ELF-1 (cell line): ENCODE measurements around the gene ANKS1B.

Experiments used
- DNase-seq: peaks from one replicate; pipeline ENCODE4 v3.0.0-alpha.2; 2016; ENCODE audit warnings: low read depth, low spot score

ANKS1B gene

GRCh38 chr12:99201906-99202645 lies 782.7 kb downstream of the ANKS1B start:
- DNase-seq, result no peak

DNA sequence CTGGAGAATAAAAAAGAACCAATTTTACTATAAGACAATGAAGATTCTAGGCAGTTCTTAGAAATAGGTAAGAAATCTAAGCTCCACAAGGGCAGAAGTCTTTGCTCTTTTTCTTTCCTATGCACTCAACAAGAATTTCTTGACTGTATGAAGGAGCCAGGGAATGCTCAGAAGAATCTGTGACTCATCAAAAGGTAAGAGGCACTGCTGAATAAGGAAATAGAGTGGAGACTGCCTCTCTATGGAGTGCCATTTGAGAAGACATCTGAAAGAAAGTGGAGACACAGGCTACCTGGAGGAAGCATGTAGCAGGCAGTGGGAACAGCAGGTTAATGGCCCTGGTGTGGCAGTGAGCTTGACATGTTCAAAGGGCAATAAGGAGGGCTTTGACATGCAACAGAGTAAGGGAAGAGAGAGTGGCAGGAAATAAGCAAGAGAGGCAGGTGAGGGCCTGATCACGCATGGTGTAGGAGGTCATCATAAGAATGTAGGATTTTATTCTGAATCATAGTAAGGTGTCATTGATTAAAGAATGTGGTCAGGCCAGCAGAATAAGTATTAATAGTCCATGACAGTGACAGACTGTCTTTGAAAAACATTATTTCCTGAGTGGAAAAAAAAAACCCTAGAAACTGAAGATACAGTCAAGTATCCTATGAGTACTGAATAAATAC lies 783.9 kb downstream of the ANKS1B start:
- DNase-seq, result no peak

GRCh38 chr12:99195474-99195873 lies 789.3 kb downstream of the ANKS1B start:
- DNase-seq, result no peak

- DNase-seq, result no peak
Observed at GRCh38 chr12:99192489-99192888, 792.2 kb downstream of the ANKS1B start.

DNA sequence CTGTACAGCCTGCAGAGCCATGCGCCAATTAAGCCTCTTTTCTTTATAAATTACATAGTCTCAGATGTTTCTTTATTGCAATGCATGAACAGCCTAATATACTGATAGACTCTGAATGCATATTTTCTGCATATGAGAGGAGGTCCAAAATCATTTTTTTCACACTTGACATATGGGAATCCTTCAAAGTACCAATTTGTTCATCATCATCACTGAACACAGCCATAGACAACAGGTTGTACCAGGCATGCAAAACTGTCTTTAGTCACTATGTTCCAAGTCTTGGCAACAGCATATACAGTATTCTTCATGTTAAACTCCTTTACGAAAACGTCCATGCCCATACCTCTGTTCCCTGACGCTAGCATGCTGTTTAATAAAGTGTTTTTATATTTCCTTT lies 807.9 kb downstream of the ANKS1B start:
- no peak for DNase-seq

GRCh38 chr12:99170461-99170860 lies 814.3 kb downstream of the ANKS1B start:
- no peak for DNase-seq

DNA sequence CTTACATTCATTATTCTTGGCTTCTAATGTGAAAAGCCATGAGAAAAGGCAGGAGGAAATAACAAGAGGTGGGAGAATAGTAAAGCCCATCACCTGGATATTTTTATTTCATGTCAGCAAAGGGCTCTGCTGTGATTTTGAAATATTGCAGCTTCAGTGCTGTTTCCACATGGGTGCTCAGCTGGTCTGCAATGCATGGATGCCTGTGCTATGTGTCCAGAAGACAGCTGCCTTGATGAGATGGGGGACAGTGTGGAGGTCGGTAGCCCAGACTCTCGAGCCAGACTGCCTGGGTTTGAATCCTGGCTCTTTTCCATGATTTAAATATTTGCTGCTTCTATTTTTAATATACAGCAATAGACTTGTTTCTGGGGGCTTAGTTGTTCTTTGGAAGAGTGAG lies 814.7 kb downstream of the ANKS1B start:
- DNase-seq, result no peak

- DNase-seq, result no peak
Observed at GRCh38 chr12:99157946-99158345, 826.8 kb downstream of the ANKS1B start.

DNA sequence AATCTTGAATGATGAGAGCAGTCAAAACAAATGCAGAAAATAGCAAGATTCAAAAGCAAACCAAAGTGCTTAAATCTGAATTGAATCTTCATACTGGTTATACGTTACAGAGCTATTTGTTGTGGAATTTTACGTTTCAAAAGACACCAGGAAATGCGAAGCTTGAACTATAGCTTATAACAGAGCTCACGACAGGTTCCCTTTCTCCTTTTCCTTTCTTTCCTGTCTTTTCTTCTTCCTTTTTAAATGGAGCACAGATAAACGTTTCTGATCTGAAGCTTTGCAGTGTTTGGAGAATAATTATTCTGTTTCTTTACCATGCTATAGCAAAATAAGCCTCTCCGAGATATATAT lies 829.8 kb downstream of the ANKS1B start:
- DNase-seq, result no peak

- DNase-seq, result no peak
Observed at GRCh38 chr12:99154216-99154982, 830.3 kb downstream of the ANKS1B start.

- no peak for DNase-seq
Observed at GRCh38 chr12:99153293-99153692, 831.4 kb downstream of the ANKS1B start.

GRCh38 chr12:99152337-99152736 lies 832.4 kb downstream of the ANKS1B start:
- DNase-seq, result no peak

DNA sequence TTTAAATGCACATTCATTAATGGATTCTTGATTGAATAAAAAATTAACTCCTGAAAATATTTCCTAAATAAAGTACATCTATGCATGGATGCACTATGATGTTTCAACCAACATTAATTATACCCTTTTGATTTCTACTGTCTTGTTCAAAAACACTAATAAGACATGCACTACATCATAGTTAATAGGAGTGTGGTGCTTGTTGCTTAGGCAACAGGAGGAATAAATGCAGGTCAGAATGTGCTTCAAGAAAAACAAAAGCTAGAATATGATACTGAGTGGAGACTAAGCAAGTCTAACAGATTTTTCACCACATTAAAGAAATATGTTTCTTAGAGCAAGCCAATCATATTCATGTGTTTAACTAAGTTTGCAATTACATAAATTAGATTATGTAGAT lies 833.0 kb downstream of the ANKS1B start:
- DNase-seq, result no peak

- DNase-seq, result no peak
Observed at GRCh38 chr12:99147130-99147529, 837.6 kb downstream of the ANKS1B start.

DNA sequence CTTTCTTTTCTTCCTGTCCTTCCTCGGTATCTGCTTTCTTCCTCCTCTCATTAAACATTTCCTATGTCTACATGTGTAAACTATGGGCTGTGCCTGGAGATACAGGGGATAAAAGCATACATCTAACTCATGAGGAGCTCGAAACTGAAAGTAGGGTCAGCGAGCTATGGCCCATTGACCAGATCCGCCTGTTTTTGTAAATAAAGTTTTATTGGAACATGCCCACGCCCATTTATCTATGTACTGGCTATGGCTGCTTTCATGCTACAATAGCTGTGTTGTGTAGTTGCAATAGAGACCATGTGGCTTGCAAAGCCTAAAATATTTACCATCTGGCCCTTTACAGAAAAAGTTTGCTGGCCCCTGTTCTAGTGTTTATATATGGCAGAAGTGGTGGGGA lies 838.0 kb downstream of the ANKS1B start:
- DNase-seq, result no peak

- DNase-seq, result no peak
Observed at GRCh38 chr12:99146185-99146584, 838.6 kb downstream of the ANKS1B start.

- no peak for DNase-seq
Observed at GRCh38 chr12:99142651-99143050, 842.1 kb downstream of the ANKS1B start.

DNA sequence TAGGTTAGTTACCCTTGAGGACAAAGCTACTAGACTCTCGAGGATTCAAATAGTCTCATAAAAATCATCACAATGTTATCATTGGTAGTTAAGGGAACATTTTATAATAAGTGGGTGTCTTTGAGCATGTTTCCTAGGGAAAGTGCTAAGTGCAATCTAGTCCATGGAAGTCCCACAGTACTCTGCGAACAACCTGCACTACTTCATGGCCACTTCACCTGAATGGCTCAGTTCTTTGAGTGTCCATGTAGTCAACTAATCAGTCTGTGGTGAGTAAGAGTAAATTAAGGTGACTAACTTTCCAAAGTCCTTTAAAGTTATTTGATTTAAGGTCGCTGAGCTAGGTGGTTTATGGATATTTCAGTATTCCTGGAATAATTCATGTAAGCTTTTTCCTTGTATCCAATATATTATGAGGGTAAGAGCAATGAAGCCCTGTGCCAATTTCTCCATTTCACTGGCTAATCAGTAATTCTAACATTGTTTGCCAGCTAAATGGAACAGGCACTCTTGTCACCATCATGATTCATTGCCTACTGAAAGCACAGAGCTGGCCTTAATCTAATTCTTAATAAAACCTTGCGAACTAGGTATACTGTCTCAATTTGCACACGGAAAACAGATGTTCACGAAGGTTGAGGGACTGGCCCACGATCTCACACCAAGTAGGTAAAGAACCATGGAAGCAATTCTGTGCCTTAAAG lies 844.6 kb downstream of the ANKS1B start:
- DNase-seq, result no peak

GRCh38 chr12:99138393-99138792 lies 846.3 kb downstream of the ANKS1B start:
- no peak for DNase-seq

DNA sequence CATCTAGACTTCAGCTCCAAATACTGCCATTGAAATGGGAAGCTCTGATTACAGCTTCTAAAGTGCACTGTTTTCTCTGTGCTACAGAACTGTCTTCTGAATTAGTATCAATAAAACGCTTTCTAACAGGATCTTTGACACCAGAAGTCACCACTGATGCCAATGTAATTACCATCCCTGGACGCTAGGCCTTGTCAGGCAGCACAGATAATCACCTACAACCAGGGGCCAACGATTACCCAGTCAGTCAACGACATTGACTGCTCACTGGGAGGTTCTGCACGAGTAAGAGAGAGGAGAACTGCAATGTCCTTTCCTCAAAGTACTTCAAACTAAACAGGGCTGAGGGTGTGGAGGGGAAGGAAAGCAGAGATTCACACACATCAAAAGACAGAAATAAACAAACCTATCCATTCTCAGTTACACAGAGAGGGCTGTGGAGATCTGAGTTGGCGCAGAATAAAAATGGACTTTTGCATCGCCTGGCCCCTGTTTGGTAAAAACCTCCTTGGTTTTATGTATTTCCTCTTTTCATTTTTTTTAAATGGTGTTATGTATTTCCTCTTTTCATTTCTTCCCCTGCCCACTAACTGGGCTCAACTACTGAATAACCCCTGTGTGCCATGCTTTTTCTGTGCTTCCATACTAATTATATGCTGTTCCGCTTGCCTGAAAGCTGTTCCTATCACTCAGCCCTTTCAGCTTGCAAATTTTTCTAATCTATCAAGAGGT lies 847.4 kb downstream of the ANKS1B start:
- peak; percentile 5 for DNase-seq

DNA sequence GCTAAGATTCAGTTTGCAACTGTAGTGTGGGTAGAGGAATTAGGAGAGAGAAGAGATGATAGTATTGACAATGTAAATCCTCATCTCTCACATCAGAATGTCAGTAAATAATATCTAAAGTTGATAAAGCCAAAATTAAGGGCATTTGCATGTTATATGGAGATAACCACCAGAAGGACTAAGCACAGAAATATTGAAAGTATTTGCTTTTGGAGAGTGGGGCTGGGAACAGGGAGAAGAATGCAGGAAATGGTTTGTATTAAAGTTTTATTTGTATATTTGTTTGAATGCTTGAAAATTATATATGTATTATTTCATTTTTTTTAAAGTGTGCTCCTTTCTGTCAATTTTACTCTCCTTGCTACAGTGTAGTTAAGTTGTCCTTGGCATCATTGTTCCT lies 848.2 kb downstream of the ANKS1B start:
- DNase-seq, result no peak
